GM19438 (cell line): ENCODE results near the gene ARHGEF17.

Source experiments
- ATAC-seq: cut with Tn5 transposase; IDR thresholded peaks from one replicate; pipeline ENCODE4 v1.9.1; 2021; ENCODE audit warnings: low read depth; ENCODE audit not compliant: unreplicated experiment

Gene ARHGEF17

DNA sequence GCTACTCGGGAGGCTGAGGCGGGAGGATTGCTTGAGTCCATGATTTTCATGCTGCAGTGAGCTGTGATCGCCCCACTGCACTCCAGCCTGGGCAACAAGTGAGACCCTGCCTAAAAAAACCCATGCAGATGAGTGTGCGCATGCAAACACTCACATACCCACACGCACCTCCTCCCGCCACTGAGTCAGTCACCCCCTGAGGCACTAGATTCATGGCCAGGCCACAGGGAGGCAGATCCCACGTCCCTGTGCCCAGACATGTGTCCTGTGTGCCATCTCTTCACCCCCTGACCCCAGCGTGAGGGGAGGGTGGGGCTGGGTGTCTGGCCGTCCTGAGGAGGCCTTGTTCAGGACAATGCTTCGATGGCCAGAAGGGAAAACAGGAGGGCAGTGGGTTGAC, 83.6 kb downstream of the ARHGEF17 start:
- ATAC-seq, result no peak

DNA sequence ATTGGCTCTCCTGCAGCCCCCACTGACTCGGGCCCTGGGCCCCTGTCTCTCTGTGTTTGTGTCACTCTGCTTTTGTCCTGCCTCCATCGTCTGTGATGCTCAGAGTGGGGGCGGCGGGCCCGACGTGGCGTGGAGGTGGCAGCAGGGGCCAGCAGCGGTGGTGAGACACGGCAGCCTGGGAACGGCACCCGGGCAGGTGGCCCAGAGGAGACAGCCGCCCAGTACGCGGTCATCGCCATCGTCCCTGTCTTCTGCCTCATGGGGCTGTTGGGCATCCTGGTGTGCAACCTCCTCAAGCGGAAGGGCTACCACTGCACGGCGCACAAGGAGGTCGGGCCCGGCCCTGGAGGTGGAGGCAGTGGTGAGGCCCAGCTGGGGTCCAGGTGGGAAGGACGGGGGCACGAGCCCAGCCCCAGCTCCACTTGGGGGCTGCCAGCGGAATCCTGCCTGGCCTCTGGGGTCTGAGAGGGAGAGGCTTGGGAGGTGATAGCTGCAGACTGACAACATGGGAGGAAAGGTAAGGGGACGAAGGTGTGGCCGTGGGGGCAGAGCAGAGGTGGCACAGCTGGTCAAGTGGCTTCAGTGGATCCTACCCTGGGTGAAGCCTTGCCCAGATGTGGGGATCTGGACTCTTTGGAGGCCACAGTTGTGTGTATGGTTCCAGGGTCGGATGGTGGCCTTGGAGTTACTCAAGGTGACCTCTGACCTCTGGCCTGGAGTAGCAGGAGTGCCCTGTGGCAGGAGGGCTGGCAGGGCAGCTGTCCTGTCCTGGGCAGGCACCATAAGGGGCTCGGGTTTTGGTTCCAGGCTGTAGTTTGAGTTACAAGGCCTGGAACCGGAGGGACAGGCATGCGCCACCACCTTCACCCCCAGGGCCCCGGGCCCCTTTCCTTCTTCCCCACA, 84.3 kb downstream of the ARHGEF17 start:
- no peak for ATAC-seq

- ATAC-seq, result no peak
Observed at GRCh38 chr11:73393011-73393380, 84.9 kb downstream of the ARHGEF17 start.

DNA sequence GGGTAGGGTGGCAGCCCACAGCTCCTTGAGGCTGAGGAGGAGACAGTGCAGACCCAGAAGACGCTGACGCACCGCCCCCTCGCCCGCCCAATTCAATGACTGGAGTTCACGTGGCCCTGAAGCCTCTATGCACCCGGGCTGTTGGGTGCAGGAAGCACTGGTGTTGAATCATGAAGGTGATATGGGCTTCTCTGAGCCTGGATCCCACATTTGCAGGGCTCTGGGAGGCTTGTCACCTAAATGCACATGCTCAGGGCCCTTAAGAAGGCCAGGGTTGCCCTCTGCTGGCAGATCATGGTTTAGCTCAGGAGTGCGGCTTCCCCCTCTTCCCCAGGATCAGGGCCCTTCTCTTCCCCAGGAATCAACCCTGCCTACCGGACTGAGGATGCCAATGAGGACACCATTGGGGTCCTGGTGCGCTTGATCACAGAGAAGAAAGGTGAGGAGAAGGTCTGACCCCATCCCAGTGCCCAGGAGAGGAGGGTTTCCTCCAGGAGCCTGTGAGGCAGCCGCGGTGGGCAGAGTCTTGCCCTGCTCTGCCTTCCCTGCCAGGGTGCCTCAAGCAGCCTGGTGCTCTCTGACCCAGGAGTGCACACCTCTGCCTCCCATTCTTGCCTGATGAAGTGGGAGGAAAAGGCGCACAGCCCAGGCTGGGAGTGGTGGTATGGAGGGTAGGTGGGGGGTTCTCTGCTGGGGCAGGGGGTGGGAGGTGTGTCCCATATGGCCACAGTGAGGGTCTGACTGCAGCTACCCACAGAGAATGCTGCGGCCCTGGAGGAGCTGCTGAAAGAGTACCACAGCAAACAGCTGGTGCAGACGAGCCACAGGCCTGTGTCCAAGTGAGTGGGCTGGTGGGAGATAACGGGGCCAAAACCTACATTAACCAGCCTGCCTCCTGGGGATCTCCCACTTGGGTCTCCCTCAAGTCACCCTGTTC, 85.7 kb downstream of the ARHGEF17 start:
- no peak for ATAC-seq

- no peak for ATAC-seq
Observed at GRCh38 chr11:73394416-73395296, 86.6 kb downstream of the ARHGEF17 start.

GRCh38 chr11:73395297-73396208, 87.5 kb downstream of the ARHGEF17 start:
- ATAC-seq, result no peak

GRCh38 chr11:73396251-73396930, 88.3 kb downstream of the ARHGEF17 start:
- no peak for ATAC-seq

DNA sequence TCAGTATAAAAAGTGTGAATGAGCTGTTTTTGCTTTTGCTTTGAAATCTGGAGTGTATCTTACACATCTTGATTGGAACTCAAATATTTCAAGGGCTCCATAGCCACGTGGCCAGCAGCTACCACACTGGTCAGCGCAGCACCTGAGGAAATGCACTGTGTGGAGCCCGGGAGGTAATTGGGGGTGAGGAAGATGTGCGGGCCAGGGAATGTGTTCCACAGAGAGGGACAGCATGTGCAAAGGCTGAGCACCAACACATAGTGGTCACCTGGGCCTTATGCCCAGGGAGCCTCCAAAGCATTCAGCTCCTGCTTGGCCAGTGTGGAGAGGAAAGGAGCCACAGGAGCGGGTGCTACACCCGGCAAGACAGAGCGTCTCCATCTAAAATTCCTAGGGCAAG, 88.9 kb downstream of the ARHGEF17 start:
- ATAC-seq, result no peak

DNA sequence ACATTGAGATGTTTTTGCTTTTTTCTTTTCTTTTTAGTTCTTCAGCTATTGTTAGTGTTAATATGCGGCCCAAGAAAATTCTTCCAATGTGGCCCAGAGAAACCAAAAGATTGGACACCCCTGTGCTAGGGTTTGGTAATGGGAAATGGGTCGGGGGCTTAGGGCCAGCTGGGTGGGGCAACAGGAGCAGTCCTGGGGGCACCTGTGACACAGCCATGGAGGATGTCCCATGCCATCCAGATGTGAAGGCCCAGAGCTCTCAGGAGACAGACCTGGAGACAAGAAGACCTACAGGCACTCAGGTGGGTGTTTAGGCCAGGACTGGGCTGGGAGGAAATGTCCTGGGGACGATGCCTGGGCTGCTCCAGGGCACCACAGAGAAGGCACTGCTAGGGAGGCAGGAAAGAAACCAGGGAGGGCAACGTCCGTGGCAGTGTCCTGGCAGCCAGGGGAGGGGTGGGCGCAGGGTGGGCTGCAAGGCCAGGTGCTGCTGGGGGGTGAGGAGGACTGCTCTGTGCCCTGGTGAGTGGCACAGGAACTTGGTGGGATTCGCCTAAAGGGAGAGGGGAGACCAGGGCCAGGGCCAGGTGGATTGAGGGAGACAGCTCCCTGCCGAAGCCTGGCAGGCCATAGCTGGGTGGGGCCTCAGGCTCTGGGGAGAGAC, 89.5 kb downstream of the ARHGEF17 start:
- no peak for ATAC-seq

DNA sequence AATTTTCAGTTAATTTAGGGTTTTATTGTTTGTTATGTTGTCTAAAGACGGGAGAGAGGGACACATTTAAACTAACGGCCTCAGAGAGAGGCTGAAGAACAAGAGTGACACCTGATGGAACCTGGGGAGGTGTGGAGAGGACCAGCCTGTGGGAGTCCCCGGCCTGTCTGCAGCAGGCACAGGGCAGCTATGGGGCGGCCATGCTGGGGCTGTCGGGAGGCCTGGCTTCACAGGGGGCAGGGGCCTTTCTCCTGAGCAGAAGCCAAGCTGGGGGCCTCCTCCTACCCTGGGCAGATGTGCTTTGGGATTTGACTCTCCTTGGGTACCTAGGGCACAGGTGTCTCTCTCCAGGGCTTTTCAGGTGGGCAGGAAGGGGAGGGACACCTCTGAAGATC, 90.1 kb downstream of the ARHGEF17 start:
- ATAC-seq, result no peak

DNA sequence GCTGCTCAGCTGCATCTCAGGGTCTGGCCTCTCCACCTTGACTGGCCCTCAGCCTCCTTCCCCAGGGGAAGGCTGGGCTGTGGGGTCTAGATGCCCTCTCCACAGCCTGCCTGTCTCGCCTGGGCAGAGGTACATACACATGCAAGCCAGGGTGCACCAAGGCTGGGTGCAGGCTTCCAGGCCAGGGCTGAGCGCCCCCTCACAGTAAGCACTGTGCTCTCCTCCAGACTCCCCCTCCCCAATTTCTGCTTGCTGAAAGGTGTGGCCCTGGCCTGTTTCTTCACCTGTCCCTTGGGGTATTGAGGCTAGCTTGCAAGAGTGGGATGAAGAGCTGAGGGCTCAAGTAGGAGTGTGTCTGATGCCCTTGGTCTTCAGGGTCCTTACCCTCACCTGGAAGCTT, 90.6 kb downstream of the ARHGEF17 start:
- ATAC-seq, result no peak

GRCh38 chr11:73399159-73399590, 91.1 kb downstream of the ARHGEF17 start:
- no peak for ATAC-seq

- no peak for ATAC-seq
Observed at GRCh38 chr11:73399636-73400035, 91.6 kb downstream of the ARHGEF17 start.

GRCh38 chr11:73400293-73400692, 92.2 kb downstream of the ARHGEF17 start:
- no peak for ATAC-seq

GRCh38 chr11:73401217-73401923, 93.3 kb downstream of the ARHGEF17 start:
- ATAC-seq, result no peak

GRCh38 chr11:73401924-73402833, 94.1 kb downstream of the ARHGEF17 start:
- ATAC-seq, result no peak

DNA sequence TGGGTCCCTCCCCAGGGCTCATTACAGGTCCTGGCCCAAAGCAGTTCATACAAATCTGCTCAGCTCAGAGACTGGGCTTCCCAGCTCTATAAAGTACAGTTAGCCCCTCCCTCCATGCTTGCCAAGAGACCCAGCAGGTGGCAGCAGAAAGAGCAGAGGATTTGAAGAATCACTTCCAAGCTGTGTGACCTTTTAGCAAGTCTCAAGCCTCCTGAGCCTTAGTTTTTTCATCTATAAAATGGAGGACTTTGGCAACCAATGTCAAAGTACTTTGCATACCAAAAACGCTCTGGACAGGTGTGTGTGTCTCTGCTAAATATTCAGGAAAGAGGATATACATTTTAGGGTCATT, 94.7 kb downstream of the ARHGEF17 start:
- ATAC-seq, result no peak
